GM12878 (cell line): ENCODE results near the gene LMBR1. TPM values are rescaled to one million over a fixed set of nuclear protein-coding genes. Genes with fewer than 3 reads are reported as not detected.

Experiments used
- ATAC-seq: fragments of 200-7000 bp; cut with Tn5 transposase; 3 replicates; pipeline ENCODE4 v1.9.1; 2020; ENCODE audit warnings: mild to moderate bottlenecking, moderate library complexity
- BruUV-seq: library from RNA; stranded (reverse); fragments of 400-500 nt; replicated peaks from 2 replicates; lab custom pipeline; 2021; lab: Mats Ljungman, UMichigan
- CTCF ChIA-PET: fragments of 300-600 bp; sonication (Branson Sonifier 250); formaldehyde crosslinking; extraction: SDS; loops from one replicate; lab custom pipeline; 2021; ENCODE audit warnings: inconsistent platforms; lab: Yijun Ruan, JAX
- POLR2A ChIA-PET: fragments of 350-600 bp; formaldehyde crosslinking; extraction: SDS; loops from one replicate; lab custom pipeline; 2021; ENCODE audit warnings: inconsistent platforms; lab: Charles Lee
- RAD21 ChIA-PET: fragments of 300-600 bp; sonication (Branson Sonifier 250); formaldehyde crosslinking; loops from one replicate; lab custom pipeline; 2023; ENCODE audit warnings: antibody characterized with exemption; ENCODE audit not compliant: unreplicated experiment; lab: Charles Lee
- SMC1A ChIA-PET: fragments of 300-600 bp; sonication (Branson Sonifier 250); formaldehyde crosslinking; loops from one replicate; lab custom pipeline; 2023; ENCODE audit not compliant: unreplicated experiment, uncharacterized antibody; lab: Charles Lee
- DNase-seq: peaks from one replicate; pipeline ENCODE4 v3.0.0-alpha.2; 2011; ENCODE audit warnings: low read depth, low spot score
- FAIRE-seq: peaks from 3 replicates; lab custom pipeline; 2011; peaks lifted over from hg19 to GRCh38; lab: Jason Lieb, UNC
- H2AFZ ChIP-seq: 2 replicates; pipeline ENCODE4 v1.6.0; 2011; ENCODE audit warnings: low read depth, low read length, control low read depth; ENCODE audit not compliant: control insufficient read depth
- H3K27ac ChIP-seq: 2 replicates; pipeline ENCODE4 v1.5.1; 2011; ENCODE audit warnings: control low read depth; ENCODE audit not compliant: control insufficient read depth, insufficient read depth
- H3K27me3 ChIP-seq, 2 experiments: replicated peaks in 1 of 2; 2 replicates each; pipeline versions ENCODE4 v1.6.0 to v1.6.1; 2011; ENCODE audit warnings: low read length in 1 of 2; ENCODE audit not compliant: control insufficient read depth in 2 of 2, insufficient read depth in 2 of 2
- H3K36me3 ChIP-seq, 2 experiments: 2 replicates each; pipeline ENCODE4 v1.5.1; 2011; ENCODE audit warnings: low read length in 1 of 2; ENCODE audit not compliant: control insufficient read depth in 2 of 2, insufficient read depth in 2 of 2
- H3K4me1 ChIP-seq: 2 replicates; pipeline ENCODE4 v1.6.1; 2011; ENCODE audit warnings: mild to moderate bottlenecking, low read length, moderate library complexity, mixed read lengths; ENCODE audit not compliant: control insufficient read depth, insufficient read depth
- H3K4me2 ChIP-seq: 2 replicates; pipeline ENCODE4 v1.6.0; 2011; ENCODE audit warnings: control low read depth; ENCODE audit not compliant: control insufficient read depth, insufficient read depth
- H3K4me3 ChIP-seq: fragments of 200-600 bp; sonication (generic); 2 replicates; pipeline ENCODE4 v1.5.1; 2016
- H3K79me2 ChIP-seq: 2 replicates; pipeline ENCODE4 v1.6.0; 2011; ENCODE audit warnings: low read length; ENCODE audit not compliant: control insufficient read depth, insufficient read depth
- H3K9ac ChIP-seq: 2 replicates; pipeline ENCODE4 v1.8.0; 2011; ENCODE audit warnings: low read length, control low read depth, mixed read lengths; ENCODE audit not compliant: control insufficient read depth, insufficient read depth
- H3K9me3 ChIP-seq: replicated peaks from 3 replicates; pipeline ENCODE4 v1.5.1; 2011; ENCODE audit warnings: mild to moderate bottlenecking, low read length; ENCODE audit not compliant: control insufficient read depth, insufficient read depth
- H4K20me1 ChIP-seq: 2 replicates; pipeline ENCODE4 v1.6.0; 2011; ENCODE audit not compliant: control insufficient read depth, insufficient read depth
- ATF3 ChIP-seq: IDR thresholded peaks from 2 replicates; pipeline ENCODE4 v1.6.1; 2011; ENCODE audit warnings: low read depth, mild to moderate bottlenecking, low read length, moderate library complexity, borderline replicate concordance; ENCODE audit errors: extremely low read depth
- BCL11A ChIP-seq: IDR thresholded peaks from 2 replicates; pipeline ENCODE4 v1.6.1; 2011; ENCODE audit warnings: low read depth, low read length
- FOXM1 ChIP-seq: IDR thresholded peaks from 2 replicates; pipeline ENCODE4 v1.6.1; 2012; ENCODE audit warnings: low read depth, mild to moderate bottlenecking, inconsistent platforms, low read length, moderate library complexity
- HDGF ChIP-seq: fragments of 450-650 bp; IDR thresholded peaks from 2 replicates; pipeline ENCODE4 v1.6.1; 2016; ENCODE audit warnings: antibody characterized with exemption
- IRF4 ChIP-seq: IDR thresholded peaks from 2 replicates; pipeline ENCODE4 v1.6.1; 2011; ENCODE audit warnings: low read depth, low read length
- JUNB ChIP-seq: IDR thresholded peaks from 2 replicates; pipeline ENCODE4 v1.6.1; 2016; ENCODE audit warnings: antibody characterized with exemption, mild to moderate bottlenecking
- KAT2A ChIP-seq: conservative IDR thresholded peaks from 2 replicates; pipeline ENCODE4 v1.6.1; 2011; ENCODE audit warnings: low read depth, low read length; ENCODE audit not compliant: control insufficient read depth
- NRF1 ChIP-seq: conservative IDR thresholded peaks from 2 replicates; pipeline ENCODE4 v1.6.1; 2011; ENCODE audit warnings: mild to moderate bottlenecking, low read depth, low read length, improper control_type of control experiment
- RELB ChIP-seq: fragments of 450-650 bp; IDR thresholded peaks from 2 replicates; pipeline ENCODE4 v1.6.1; 2017; ENCODE audit warnings: low read depth, mild to moderate bottlenecking, moderate library complexity
- SP1 ChIP-seq: IDR thresholded peaks from one replicate; pipeline ENCODE4 v1.6.1; 2011; ENCODE audit warnings: low read depth, low read length
- SREBF1 ChIP-seq: IDR thresholded peaks from 2 replicates; pipeline ENCODE4 v1.6.1; 2012; ENCODE audit warnings: mild to moderate bottlenecking, low read length
- SUPT20H ChIP-seq: IDR thresholded peaks from 2 replicates; pipeline ENCODE4 v1.6.1; 2011; ENCODE audit warnings: low read depth, mild to moderate bottlenecking, low read length, moderate library complexity, borderline replicate concordance; ENCODE audit not compliant: control insufficient read depth
- TCF3 ChIP-seq: IDR thresholded peaks from 2 replicates; pipeline ENCODE4 v1.6.1; 2012; ENCODE audit warnings: low read depth, mild to moderate bottlenecking, low read length, borderline replicate concordance; ENCODE audit not compliant: insufficient read depth
- TCF7 ChIP-seq: IDR thresholded peaks from 2 replicates; pipeline ENCODE4 v1.6.1; 2014; ENCODE audit warnings: antibody characterized with exemption, borderline replicate concordance
- WGBS: methylation state at CpG from one replicate; pipeline ENCODE4 v1.1.6; 2016; ENCODE audit warnings: low lambda C conversion rate; ENCODE audit not compliant: insufficient replicate concordance, insufficient coverage; ENCODE audit errors: missing lambda C conversion rate; 5-methylcytosine and 5-hydroxymethylcytosine counted together
- in situ Hi-C: fragments of 300-500 bp; cut with MboI; formaldehyde crosslinking; loops from 9 replicates; pipeline ENCODE4 v1.14.3; 2018; ENCODE audit warnings: mixed read lengths
- intact Hi-C: fragments of 100-400 bp; cut with micrococcal nuclease; formaldehyde crosslinking; loops from one replicate; pipeline ENCODE4 v1.14.2; 2022; ENCODE audit not compliant: unreplicated experiment
- polyA plus RNA-seq, 11 experiments: library from polyadenylated mRNA; depleted of rRNA in 4 of 11; unstranded in 6 of 11; stranded (reverse) in 5 of 11; fragments of >200 nt; fragmentation: Nextera tagmentation in 4 of 11; fragmentation: Illumina TruSeq in 1 of 11; extraction: Ambion mirVana in 4 of 11; extraction: Trizol in 1 of 11; gene quantifications; 1 replicate in 1 of 11; 2 replicates in 10 of 11; pipeline versions ENCODE4 v1.2.1 to v1.2.3, GENCODE V29; 2011 to 2016; ENCODE audit warnings: inconsistent platforms in 2 of 11, missing spikeins in 2 of 11, low read depth in 1 of 11
- total RNA-seq, 4 experiments: library from RNA; depleted of rRNA in 3 of 4; stranded (reverse); fragments of >200 nt in 3 of 4; fragmentation: Illumina TruSeq in 1 of 4; extraction: Trizol in 1 of 4; gene quantifications; 2 replicates each; pipeline versions ENCODE4 v1.2.1 to v1.2.3, GENCODE V29; 2013 to 2021

The LMBR1 gene
- total and polyA plus RNA-seq, 10 of the 15 experiments (the other 5 are each of a cell fraction or from before 2014, with no cell fraction given): 4.0 to 63.5 (median 28.8) TPM

DNA sequence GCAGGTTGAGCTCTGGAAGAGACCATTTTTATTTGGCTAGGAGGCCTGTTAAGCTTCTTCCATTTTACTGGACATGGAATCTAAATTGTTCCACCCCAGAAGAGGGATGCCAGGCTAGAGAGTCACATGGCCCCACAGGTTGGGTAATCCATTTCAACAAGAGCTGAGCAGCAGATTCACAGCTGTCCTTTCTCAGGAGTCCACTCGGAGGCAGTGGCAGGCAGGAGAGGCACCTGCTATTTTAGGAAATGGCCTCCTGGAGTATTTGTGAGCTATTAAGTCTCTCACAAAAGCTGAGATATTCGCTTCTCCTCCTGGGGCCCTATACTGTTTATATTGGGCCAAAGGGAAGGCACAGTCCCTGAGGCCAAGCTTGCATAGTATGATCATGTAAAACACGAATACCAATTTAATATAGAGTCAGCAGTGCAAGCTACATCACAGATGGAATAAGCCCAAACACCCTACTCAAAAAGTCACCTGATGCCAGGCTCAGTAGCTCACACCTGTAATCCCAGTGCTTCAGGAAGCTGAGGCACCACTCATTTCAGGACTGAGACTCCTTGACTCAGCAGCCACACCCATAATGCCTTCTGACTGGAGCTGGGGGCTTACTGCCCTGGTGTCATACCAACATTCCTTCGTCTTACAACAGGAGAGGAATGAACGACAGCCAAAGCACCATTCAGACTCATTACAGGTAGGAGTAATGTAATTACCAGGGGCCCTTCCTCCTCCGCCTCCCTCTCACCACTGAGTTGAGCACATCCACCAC, 124.1 kb downstream of the LMBR1 start:
- H3K9ac ChIP-seq: no peak overlapping the region
- intact Hi-C loops (no loop called here), in situ Hi-C loops (no loop called here)
- no peak overlapping the region for H3K4me2 ChIP-seq
- no peak for DNase-seq
- no peak overlapping the region for H3K4me3 ChIP-seq
- no peak overlapping the region for H3K27ac ChIP-seq
- ChIA-PET POLR2A (no interaction called here), SMC1A (interaction anchor here (1.0 to 5.6 kb wide), 3 partner anchors 10 to 47 kb away, joined by 3 to 56 read pairs (median 6); no protein-coding TSS in a partner anchor), CTCF (interaction anchor here (0.9 to 1.8 kb wide), 5 partner anchors 10 to 50 kb away, joined by 3 to 4 read pairs (median 4); no protein-coding TSS in a partner anchor), RAD21 (interaction anchor here (0.7 to 1.5 kb wide), 3 partner anchors 10 to 21 kb away, joined by 3 to 9 read pairs (median 4); no protein-coding TSS in a partner anchor)
- H3K4me1 ChIP-seq: peaks cover 19% of the 10 kb centered on the region; the same call in 1 of the 2 replicates
- H2AFZ ChIP-seq: no peak overlapping the region
- H4K20me1 ChIP-seq: no peaks in the 10 kb centered on the region
- no TSS peak for BruUV-seq
- no peak for FAIRE-seq
- no peaks in the 10 kb centered on the region for H3K27me3 ChIP-seq
- WGBS: 95% methylated on average over 6 of the region's 6 CpGs
- peaks cover 0 to 1% of the 10 kb centered on the region in 2 experiments; a peak in 1 of 4 replicates for H3K36me3 ChIP-seq
- no peaks in the 10 kb centered on the region for H3K79me2 ChIP-seq
- ATAC-seq: peak; percentile 42
- TF ChIP-seq JUNB (peak; percentile 43; the same call in 1 of the 2 replicates), KAT2A (no peak), IRF4 (0 out of 2 replicates have a peak, but pooled peaks have one; percentile 16)
- peaks cover 2% of the 10 kb centered on the region; the same call in 2 of the 3 replicates for H3K9me3 ChIP-seq

GRCh38 chr7:156766666-156767065, 126.3 kb downstream of the LMBR1 start:
- in situ Hi-C loops: no loop called here
- ChIA-PET POLR2A (no interaction called here), SMC1A (no interaction called here), CTCF (no interaction called here), RAD21 (no interaction called here)
- WGBS: 71% methylated on average over 6 of the region's 6 CpGs
- FAIRE-seq (no peak), ATAC-seq (no peak), DNase-seq (no peak)
- H3K4me1 ChIP-seq: peaks cover 10% of the 10 kb centered on the region; the same call in 1 of the 2 replicates
- no peaks in the 10 kb centered on the region for H3K79me2 ChIP-seq
- H3K4me2 ChIP-seq: no peak overlapping the region
- no peaks in the 10 kb centered on the region for H3K27me3 ChIP-seq
- no peak overlapping the region for H3K27ac ChIP-seq
- intact Hi-C loops: no loop called here
- peaks cover 0 to 1% of the 10 kb centered on the region in 2 experiments; a peak in 1 of 4 replicates for H3K36me3 ChIP-seq
- H2AFZ ChIP-seq: no peak overlapping the region
- H3K9me3 ChIP-seq: no peaks in the 10 kb centered on the region; the same call in 2 of the 3 replicates
- H3K4me3 ChIP-seq: no peak overlapping the region
- H3K9ac ChIP-seq: no peak overlapping the region
- no TSS peak for BruUV-seq
- no peaks in the 10 kb centered on the region for H4K20me1 ChIP-seq
- TF ChIP-seq TCF3: no peak
- TF ChIP-seq NRF1: no peak
- TF ChIP-seq SP1: no peak
- no peak for TF ChIP-seq SUPT20H
- TF ChIP-seq ATF3: no peak
- no peak for TF ChIP-seq FOXM1
- TF ChIP-seq SREBF1: no peak
- no peak for TF ChIP-seq BCL11A
- TF ChIP-seq TCF7: no peak
- TF ChIP-seq KAT2A: no peak
- no peak for TF ChIP-seq HDGF
- no peak for TF ChIP-seq RELB
